Measurements from ENCODE around the gene UCKL1. TPM values are rescaled to one million over a fixed set of nuclear protein-coding genes. Genes with fewer than 3 reads are reported as not detected.

UCKL1 gene
- total RNA-seq, 1 donor from 2014 or later, result 33.4 TPM

DNA sequence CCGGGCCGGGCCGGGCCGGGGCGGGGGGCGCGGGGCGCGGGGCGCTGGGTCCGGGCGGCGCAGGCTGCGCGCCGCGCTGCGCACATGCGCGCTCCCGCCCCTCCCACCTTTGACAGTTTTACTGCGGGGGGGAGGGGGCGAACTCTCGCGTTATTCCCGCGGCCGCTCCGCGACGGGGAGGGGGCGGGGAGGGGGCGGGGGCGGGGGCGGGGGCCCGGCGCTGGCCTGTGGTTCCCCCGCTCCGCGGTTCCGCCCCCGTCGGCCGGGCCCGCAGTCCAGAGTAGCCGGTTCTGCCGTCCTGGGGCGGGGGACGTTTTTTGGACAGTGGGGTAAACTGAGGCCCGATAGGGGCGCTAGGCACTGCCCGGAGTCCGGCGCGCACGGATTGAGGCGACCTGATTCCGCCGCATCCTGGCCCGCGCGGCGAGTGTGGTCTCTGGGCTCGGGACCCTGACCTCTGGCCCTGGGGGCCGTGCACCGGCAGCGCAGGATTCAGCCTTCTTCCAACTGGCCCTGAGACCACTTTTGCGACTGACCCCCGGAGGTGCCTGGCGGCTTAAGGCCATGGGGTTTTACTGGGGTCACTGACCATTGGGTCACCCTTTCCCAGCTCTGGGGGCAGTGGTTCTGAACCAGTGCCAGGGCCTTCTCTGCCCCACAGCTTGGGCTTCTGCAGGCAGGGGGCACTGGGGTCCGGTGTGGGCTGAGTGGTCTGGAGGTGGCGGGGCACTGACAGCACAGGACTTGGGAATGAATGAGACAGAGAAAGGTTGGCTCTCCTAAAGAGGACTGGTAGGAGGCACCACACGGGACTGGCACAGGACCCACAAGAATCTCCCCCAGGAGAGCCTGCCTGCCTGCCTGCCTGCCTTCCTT is 13.9 kb upstream of the UCKL1 start, which contains the start of gene ZNF512B:
TSS of gene ZNF512B (minus strand) at position 93 of the 876 bp plus-strand sequence. CDS start 1,980 bp downstream, outside the sequence.
- Histone ChIP-seq H3K27me3 (ENCODE audit: insufficient read depth, low read length) (no peaks in the 10 kb centered on the region), H3K79me2 (ENCODE audit: insufficient read depth, low read length) (peaks cover 24% of the 10 kb centered on the region), H3K4me3 (ENCODE audit: insufficient read depth, low read depth, low read length) (peak within 1 kb of the TSS; percentile 67), H4K20me1 (ENCODE audit: insufficient read depth, low read length) (no peaks in the 10 kb centered on the region), H3K4me2 (ENCODE audit: low read length) (peak within 1 kb of the TSS; percentile 95), H2AFZ (ENCODE audit: low read depth, low read length) (peak within 1 kb of the TSS; percentile 77), H3K9me3 (ENCODE audit: insufficient read depth, low read depth, low read length) (peaks cover 24% of the 10 kb centered on the region), H3K36me3 (ENCODE audit: insufficient read depth, low read length) (peaks cover 2% of the 10 kb centered on the region), H3K4me1 (ENCODE audit: insufficient read depth, low read length) (peaks cover 20% of the 10 kb centered on the region), H3K9ac (ENCODE audit: low read length) (peak within 1 kb of the TSS; percentile 86), H3K27ac (ENCODE audit: low read depth, low read length) (peak within 1 kb of the TSS; percentile 33)
- DNase-seq (ENCODE audit: low read depth), result no peak
- FAIRE-seq, result no peak
- Mint-ChIP-seq H3K27me3 (ENCODE audit: low read depth, unreplicated experiment) (no peaks in the 10 kb centered on the region), H3K9me3 (ENCODE audit: unreplicated experiment) (no peaks in the 10 kb centered on the region), H3K27ac (ENCODE audit: unreplicated experiment) (peak within 1 kb of the TSS; percentile 88), H3K36me3 (ENCODE audit: low read depth, unreplicated experiment) (peaks cover 2% of the 10 kb centered on the region), H3K4me1 (ENCODE audit: low read depth, unreplicated experiment) (peaks cover 5% of the 10 kb centered on the region), H3K4me3 (ENCODE audit: unreplicated experiment) (peak within 1 kb of the TSS; percentile 86)
- TF ChIP-seq, protein P1, sequence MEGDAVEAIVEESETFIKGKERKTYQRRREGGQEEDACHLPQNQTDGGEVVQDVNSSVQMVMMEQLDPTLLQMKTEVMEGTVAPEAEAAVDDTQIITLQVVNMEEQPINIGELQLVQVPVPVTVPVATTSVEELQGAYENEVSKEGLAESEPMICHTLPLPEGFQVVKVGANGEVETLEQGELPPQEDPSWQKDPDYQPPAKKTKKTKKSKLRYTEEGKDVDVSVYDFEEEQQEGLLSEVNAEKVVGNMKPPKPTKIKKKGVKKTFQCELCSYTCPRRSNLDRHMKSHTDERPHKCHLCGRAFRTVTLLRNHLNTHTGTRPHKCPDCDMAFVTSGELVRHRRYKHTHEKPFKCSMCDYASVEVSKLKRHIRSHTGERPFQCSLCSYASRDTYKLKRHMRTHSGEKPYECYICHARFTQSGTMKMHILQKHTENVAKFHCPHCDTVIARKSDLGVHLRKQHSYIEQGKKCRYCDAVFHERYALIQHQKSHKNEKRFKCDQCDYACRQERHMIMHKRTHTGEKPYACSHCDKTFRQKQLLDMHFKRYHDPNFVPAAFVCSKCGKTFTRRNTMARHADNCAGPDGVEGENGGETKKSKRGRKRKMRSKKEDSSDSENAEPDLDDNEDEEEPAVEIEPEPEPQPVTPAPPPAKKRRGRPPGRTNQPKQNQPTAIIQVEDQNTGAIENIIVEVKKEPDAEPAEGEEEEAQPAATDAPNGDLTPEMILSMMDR (IDR thresholded peaks at IDR 0.05; ENCODE audit: insufficient read depth, low read depth, low read length), result no peak

DNA sequence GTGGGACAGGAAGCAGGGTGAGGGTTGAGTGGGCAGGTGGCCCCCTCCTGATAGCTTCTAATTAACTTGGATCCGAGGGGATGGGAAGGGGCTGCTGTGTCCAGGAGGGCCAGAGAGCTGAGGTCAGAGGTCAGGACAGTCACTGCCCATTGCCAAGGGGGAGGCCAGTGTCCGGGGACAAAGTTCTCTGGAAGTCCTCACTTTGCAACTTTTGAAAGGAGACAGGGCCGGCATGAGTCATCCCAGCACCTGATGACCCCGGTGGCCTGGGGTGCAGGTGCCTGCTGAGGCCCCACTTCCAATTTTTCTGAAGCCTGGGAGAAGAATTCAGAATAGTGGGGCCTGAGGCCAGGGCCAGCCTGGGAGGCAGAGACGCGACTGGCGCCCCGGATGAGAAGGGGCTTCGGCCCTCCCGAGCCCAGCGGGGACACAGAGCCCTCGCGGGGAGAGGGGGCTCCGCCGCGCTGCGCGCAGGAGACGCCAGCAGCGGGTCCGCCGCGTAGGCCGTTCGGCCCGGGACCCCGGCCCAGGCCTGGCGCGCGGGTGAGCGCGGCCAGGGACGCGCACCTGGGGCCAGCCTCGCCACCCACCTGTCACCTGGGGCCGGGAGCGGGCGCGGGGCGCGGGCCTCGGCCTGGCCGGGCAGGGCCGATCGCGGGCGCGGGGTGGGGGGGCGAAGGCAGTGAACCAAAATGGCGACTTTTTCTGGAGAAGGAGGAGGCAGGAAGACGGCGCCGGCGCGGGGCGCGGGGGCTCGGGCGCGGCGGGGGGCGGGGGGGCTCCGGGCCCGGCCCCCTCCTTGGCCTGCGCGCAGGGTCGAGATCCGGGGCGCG is 12.9 kb upstream of the UCKL1 start:
- Histone ChIP-seq H3K4me3 (ENCODE audit: insufficient read depth, low read depth, low read length) (peak overlapping the region; percentile 67), H3K9ac (ENCODE audit: low read length) (peak overlapping the region; percentile 86), H3K79me2 (ENCODE audit: insufficient read depth, low read length) (peaks cover 24% of the 10 kb centered on the region), H4K20me1 (ENCODE audit: insufficient read depth, low read length) (no peaks in the 10 kb centered on the region), H3K36me3 (ENCODE audit: insufficient read depth, low read length) (peaks cover 4% of the 10 kb centered on the region), H3K27ac (ENCODE audit: low read depth, low read length) (peak overlapping the region; percentile 33), H3K4me2 (ENCODE audit: low read length) (peak overlapping the region; percentile 95), H3K9me3 (ENCODE audit: insufficient read depth, low read depth, low read length) (peaks cover 30% of the 10 kb centered on the region), H3K4me1 (ENCODE audit: insufficient read depth, low read length) (peaks cover 13% of the 10 kb centered on the region), H3K27me3 (ENCODE audit: insufficient read depth, low read length) (no peaks in the 10 kb centered on the region), H2AFZ (ENCODE audit: low read depth, low read length) (peak overlapping the region; percentile 47)
- TF ChIP-seq, protein P1 (IDR thresholded peaks at IDR 0.05; ENCODE audit: insufficient read depth, low read depth, low read length), result no peak
- TF ChIP-seq EZH2 (IDR thresholded peaks at IDR 0.05; ENCODE audit: insufficient read depth, low read length), result no peak
- FAIRE-seq (no peak), DNase-seq (ENCODE audit: low read depth) (no peak)
- Mint-ChIP-seq H3K27me3 (ENCODE audit: low read depth, unreplicated experiment) (no peaks in the 10 kb centered on the region), H3K4me3 (ENCODE audit: unreplicated experiment) (peak overlapping the region; percentile 86), H3K36me3 (ENCODE audit: low read depth, unreplicated experiment) (no peaks in the 10 kb centered on the region), H3K9me3 (ENCODE audit: unreplicated experiment) (no peaks in the 10 kb centered on the region), H3K27ac (ENCODE audit: unreplicated experiment) (peak overlapping the region; percentile 88), H3K4me1 (ENCODE audit: low read depth, unreplicated experiment) (peaks cover 5% of the 10 kb centered on the region)

Measured in astrocyte (in vitro differentiated cells and primary cell).